Rectal smooth muscle tissue (tissue), 1 donor: Measurements from ENCODE around the gene SLC9A5.

ENCODE experiments used
- H3K27ac ChIP-seq: one replicate; pipeline ENCODE4 v1.7.0; 2013; ENCODE audit warnings: low read depth, low read length, inconsistent platforms
- H3K27me3 ChIP-seq: one replicate; pipeline ENCODE4 v1.7.0; 2013; ENCODE audit warnings: low read length; ENCODE audit not compliant: control insufficient read depth, insufficient read depth
- H3K36me3 ChIP-seq: one replicate; pipeline ENCODE4 v1.7.0; 2013; ENCODE audit warnings: low read length; ENCODE audit not compliant: control insufficient read depth, insufficient read depth
- H3K4me1 ChIP-seq: one replicate; pipeline ENCODE4 v1.7.0; 2013; ENCODE audit warnings: low read length; ENCODE audit not compliant: control insufficient read depth, insufficient read depth
- H3K4me3 ChIP-seq: one replicate; pipeline ENCODE4 v1.7.0; 2013; ENCODE audit warnings: low read length
- H3K9ac ChIP-seq: one replicate; pipeline ENCODE4 v1.7.0; 2013; ENCODE audit warnings: low read length

The SLC9A5 gene

DNA sequence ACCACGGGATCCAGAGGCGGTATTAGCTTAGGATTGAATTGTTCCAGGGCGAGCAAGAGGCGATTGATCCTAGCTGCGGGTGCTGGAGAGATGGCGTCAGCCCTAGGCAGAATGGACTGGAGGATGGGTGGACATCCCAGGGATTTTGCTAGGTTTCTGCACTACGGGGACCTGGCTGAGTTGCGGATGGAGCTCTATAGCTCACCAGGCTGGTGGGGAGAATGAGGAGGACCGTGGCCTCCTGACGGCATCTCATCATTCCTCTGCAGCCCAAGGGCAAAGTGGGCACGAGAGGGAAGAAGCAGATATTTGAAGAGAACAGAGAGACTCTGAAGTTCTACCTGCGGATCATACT lies 21.2 kb upstream of the SLC9A5 start:
- Histone ChIP-seq H3K27ac (peak overlapping the region; percentile 81), H3K9ac (peak overlapping the region; percentile 92), H3K36me3 (peaks cover 23% of the 10 kb centered on the region), H3K27me3 (no peaks in the 10 kb centered on the region), H3K4me1 (peaks cover 8% of the 10 kb centered on the region), H3K4me3 (peak overlapping the region; percentile 96)

DNA sequence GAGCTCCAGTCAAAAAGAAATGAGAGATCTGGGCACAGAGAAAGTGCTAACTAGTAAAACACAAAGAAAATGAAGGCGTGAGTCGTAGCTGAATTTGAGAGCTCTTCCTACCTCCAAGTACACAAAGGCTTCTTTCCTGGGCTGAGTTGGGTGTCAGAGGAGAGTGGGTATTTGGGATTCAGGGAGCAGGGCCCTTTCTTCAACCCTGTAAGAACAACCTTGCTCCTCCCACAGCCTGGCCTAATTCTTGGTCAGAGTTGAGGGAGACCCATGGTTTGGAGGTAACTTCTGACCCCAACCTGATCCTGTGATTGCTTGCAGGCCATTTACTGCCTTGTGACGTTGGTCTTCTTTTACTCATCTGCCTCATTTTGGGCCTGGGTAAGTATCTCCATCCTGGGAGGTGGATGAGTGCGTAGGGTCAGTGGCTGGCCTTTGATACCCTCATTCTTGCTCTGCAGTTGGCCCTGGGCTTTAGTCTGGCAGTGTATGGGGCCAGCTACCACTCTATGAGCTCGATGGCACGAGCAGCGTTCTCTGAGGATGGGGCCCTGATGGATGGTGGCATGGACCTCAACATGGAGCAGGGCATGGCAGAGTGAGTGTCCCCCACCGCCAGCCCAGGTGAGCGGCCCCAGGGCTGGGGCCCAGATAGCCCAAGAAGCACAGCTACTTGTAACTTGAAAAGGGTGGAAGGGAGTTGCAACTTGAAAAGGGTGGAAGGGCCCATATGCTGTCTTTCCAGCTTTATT lies 20.6 kb upstream of the SLC9A5 start:
- Histone ChIP-seq H3K27me3 (no peaks in the 10 kb centered on the region), H3K4me3 (peak overlapping the region; percentile 96), H3K36me3 (peaks cover 23% of the 10 kb centered on the region), H3K9ac (no peak overlapping the region), H3K27ac (no peak overlapping the region), H3K4me1 (peaks cover 8% of the 10 kb centered on the region)

DNA sequence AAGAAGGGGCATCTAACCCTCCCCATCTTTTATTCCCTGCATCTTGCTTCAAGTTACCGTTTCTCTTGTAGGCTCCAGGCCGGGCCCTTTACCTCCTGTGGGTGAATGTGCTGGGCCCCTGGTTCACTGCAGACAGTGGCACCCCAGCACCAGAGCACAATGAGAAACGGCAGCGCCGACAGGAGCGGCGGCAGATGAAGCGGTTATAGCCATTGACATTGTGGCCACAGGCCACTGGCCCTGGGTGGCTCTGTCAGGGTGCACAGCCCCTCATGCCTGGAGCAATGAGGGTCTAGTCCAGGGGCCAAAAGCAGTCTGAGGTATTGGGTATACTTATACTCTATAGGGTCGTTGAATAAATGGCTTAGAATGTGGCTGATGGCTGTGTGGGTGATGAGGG lies 19.9 kb upstream of the SLC9A5 start:
- H3K4me1 ChIP-seq: peaks cover 8% of the 10 kb centered on the region

DNA sequence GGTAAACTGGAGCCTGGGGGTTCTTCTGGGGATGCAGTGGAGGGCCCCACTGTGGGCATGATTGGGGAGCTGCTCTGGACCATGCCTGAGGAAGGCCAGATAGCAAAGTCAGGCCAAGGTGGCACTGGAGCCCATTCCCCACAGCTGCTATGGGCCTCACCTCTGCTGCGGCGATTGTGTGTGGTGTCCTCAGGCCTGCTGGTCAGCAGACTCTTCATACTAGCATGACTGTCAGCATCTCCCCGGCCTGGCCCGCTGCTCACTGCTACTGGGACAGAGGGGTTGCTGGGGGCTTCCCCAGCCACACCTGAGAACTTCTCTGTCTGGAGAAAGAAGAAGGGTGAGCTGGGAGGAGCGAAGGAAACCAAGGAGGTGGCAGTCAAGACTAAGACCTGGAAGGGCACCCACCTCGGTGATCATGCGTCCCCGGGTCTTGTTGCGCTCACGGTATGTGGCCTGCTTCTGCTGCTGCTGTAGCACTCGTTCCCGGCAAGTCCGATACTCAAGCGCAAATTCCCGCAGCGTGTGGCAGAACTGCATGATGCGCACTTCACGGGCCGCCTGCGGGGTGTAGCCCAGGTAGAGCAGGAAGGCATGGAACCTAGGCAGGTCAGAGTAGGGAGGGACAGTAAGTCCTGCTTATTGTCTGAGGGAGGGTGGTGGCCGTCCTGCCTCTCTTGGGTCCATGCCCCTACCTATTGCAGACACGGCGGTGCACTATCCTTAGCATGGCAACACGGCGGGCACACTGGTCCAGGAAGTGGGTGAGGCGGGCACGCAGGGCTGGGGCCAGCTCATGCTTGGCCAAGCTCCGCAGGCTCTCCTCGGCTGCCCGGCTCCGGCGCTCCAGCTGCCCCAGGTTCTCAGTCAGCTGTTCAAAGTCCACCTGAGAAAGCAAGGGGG lies 18.6 kb upstream of the SLC9A5 start:
- Histone ChIP-seq H3K27me3 (no peaks in the 10 kb centered on the region), H3K9ac (no peak overlapping the region), H3K4me3 (no peak overlapping the region), H3K36me3 (peaks cover 31% of the 10 kb centered on the region), H3K27ac (no peak overlapping the region), H3K4me1 (peaks cover 8% of the 10 kb centered on the region)

More for the DNA sequence above, 19.9 kb upstream of the SLC9A5 start:
- no peaks in the 10 kb centered on the region for H3K27me3 ChIP-seq
- no peak overlapping the region for H3K27ac ChIP-seq
- H3K9ac ChIP-seq: no peak overlapping the region
- no peak overlapping the region for H3K4me3 ChIP-seq
- H3K36me3 ChIP-seq: peaks cover 23% of the 10 kb centered on the region

DNA sequence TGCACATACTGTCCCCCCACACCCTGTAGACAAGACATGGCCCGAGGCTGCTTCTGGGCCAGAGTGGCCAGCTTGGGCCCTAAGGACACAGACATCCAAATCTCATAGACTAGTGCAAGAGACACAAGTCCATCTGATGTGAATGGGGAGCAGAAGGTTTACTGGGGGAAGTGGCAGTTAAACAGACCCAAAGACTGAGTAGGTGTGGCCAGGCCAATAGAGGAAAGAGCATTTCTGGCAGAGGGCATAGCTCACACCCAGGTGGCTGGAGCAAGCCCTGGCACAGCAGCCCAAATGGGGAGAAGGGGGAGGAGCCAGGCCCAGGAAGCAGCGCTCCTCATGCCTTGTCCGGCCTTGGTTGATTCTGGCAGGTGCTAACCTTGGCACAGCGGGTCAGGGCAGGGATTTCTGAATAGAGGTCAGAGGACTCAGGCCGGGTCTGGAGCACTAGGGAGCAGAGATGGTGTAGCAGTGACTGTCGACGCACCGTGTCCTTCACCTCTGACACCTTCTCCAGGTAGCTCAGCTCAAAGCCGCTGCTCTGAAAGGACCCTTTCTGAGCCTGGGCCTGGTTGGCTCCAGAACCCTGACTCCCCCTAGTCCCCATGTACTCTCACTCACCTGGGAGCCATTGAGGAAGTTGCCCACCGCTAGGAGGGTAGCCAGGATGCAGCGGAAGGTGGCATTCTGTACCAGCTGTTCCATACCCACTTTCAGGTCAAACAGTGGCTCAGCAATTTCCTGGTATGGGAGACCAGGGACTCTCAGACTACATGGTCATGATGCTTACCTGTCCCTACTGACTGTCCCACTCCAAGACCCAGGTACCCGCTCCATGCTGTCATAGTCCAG lies 17.7 kb upstream of the SLC9A5 start:
- Histone ChIP-seq H3K27me3 (no peaks in the 10 kb centered on the region), H3K4me1 (peaks cover 6% of the 10 kb centered on the region), H3K36me3 (peaks cover 36% of the 10 kb centered on the region), H3K9ac (no peak overlapping the region), H3K4me3 (no peak overlapping the region), H3K27ac (no peak overlapping the region)

DNA sequence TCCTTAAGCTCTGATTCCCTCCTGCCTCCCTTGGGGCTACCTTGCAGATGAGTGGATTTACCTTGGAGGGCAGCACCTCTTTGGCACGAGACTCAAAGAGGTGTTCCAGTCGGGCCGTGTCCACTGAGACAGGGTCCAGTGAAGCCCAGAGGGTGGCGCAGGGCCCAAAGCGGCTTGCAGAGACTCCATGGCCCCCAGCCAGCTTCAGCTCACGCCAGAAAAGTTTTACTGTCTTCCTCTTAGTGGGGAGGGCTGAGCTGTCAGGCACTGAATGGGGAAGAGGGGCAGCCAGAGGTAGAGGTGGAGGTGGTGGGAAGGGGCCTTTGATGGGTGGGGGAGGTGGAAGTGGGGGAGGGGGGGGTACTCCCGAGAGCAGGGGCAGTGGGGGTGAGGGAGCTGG lies 15.2 kb upstream of the SLC9A5 start:
- Histone ChIP-seq H3K27me3 (no peaks in the 10 kb centered on the region), H3K27ac (no peak overlapping the region), H3K4me3 (no peak overlapping the region), H3K4me1 (no peaks in the 10 kb centered on the region), H3K9ac (no peak overlapping the region), H3K36me3 (peaks cover 43% of the 10 kb centered on the region)

DNA sequence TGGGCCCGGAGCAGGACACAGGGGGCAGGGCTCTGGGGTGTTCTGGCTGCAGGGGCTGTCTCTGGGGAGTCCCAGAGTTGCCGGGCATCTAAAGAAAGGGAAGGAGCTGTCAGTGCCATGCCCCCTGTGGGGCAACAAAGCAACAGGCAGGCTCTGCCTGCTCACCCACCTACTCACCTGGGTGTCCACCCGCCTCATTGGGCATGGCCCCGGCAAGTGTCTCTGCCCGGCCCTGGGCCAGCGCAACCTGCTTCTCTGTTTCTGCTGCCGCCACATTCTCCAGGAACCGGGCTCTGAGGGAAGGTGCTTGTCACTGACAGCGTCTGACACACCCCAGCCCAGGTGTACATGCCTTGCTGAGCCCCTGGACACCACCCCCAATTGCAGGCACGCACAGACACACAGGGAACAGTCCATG lies 14.6 kb upstream of the SLC9A5 start:
- Histone ChIP-seq H3K4me1 (no peaks in the 10 kb centered on the region), H3K9ac (no peak overlapping the region), H3K4me3 (no peak overlapping the region), H3K27ac (no peak overlapping the region), H3K36me3 (peaks cover 43% of the 10 kb centered on the region), H3K27me3 (no peaks in the 10 kb centered on the region)

DNA sequence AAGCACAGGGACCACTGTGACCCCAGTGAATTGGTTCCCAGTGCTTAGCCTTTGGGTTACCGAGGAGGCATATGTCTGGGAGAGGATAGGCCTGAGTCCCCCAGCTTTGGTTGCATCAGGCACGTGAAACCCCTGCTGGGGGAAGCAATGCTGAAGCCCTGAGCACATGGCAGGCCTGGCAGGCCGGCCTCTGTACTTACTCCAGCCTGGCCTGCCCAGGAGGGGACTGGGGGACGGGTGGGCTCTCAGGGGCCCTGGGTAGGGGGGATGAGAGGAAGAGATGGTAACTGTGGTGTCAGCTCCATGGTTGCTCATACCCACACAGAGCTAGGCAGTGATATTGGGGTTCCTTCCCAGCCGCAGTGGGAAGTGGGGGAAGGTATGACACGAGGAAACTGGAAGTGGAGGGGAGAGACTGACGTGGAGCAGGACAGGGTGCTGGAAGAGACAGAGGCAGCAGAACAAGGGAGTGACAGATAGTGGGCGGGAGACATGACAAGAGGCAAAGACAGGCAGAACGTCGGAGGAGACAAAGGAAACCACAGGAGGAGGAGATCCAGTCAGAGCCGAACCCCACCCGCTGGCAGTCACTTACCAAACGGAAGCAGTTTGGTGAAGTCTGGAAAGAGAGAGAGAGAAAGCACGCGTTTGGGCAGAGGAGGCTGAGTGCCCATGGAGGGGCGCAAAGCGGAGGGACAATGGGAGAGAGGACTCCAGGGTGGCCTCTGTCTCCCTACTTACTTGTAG lies 12.8 kb upstream of the SLC9A5 start:
- Histone ChIP-seq H3K4me3 (no peak overlapping the region), H3K4me1 (no peaks in the 10 kb centered on the region), H3K27ac (no peak overlapping the region), H3K27me3 (no peaks in the 10 kb centered on the region), H3K36me3 (peaks cover 32% of the 10 kb centered on the region), H3K9ac (no peak overlapping the region)

DNA sequence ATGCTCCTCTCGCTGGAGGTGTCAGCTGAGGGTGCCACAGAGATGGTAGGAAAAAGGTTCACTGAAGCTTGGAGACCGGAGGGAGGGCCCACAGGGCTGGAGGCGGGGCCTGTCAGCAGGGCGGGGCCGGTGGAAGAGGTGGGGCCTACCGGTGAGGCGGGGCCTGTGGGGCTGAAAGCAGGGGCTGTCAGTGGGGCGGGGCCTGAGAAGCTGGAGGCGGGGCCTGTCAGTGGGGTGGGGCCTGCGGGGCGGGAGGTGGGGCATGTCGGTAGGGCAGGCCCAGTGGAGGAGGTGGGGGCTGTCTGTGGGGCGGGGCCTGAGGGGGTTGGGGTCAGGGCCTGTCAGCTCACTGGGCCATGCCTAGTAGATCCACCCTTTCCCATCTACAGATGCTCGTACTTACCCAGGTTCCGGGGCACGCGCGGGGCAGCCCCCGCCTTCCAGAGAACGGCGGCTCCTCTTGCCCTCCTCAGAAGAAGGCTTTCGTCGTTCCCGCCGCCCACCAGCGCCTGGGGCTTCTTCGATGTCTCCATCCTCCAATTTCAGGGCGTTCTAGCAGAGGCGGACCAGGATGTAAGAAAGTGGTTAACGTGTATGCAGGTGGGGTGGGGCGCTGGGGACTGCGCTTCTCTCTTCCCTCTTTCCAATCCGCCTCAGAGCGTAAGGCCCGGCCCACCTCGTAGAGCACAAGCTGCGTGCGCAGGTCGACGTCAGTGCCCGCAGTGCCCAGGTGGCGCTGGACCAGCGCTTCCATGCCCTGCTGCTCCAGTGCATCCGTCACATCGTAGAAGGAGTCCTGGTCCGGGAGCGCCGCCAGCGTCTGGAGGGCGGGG lies 12.0 kb upstream of the SLC9A5 start:
- no peak overlapping the region for H3K4me3 ChIP-seq

DNA sequence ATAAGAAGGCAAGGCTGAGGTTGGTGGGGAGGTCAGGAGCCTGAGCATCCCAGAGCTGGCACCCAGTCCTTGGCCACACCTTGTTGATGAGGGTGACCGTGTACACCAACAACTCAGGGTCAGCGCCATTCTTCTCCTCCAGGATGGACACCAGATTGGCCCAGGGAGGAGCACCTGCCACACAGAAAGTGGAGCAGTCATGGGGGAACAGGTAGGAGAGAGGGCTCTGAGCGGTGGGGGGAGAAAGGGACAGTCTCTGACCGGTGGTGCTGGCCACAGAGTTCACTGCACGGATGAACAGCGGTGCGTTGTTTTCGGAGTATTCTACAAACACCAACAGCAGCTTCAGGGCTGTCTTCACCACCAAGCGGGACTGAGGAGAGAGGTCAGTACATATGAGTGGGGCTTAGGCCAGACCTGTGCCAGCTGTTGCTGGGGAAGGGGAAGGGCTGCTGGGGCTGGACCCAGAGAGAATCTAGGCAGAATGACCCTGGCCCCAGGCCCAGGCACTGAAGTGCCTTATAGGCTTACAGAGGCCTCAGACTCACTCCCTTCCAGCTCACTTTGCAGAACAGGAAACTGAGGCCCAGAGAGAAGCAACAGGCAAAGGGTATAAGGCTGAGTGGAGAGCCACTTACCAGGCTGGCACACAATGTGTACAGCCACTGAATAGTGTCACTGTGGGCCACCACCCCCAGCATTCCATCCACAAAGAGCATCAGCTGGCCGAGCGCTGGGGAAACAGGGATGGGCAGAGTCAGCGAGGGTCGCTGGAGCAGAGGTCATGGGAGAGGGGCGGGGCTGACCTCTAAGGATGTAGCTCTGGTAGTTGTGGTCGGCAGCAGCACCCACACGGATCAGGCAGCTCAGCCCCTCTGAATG lies 11.1 kb upstream of the SLC9A5 start:
- Histone ChIP-seq H3K27me3 (no peaks in the 10 kb centered on the region), H3K36me3 (peaks cover 28% of the 10 kb centered on the region), H3K4me3 (no peak overlapping the region), H3K9ac (no peak overlapping the region), H3K27ac (no peak overlapping the region), H3K4me1 (no peaks in the 10 kb centered on the region)

More for the DNA sequence above, 12.0 kb upstream of the SLC9A5 start:
- no peaks in the 10 kb centered on the region for H3K4me1 ChIP-seq
- H3K9ac ChIP-seq: no peak overlapping the region
- no peak overlapping the region for H3K27ac ChIP-seq
- H3K27me3 ChIP-seq: no peaks in the 10 kb centered on the region
- peaks cover 28% of the 10 kb centered on the region for H3K36me3 ChIP-seq
